Esophagus squamous epithelium (tissue), 4 donors: ENCODE data around the gene C10orf71.

ENCODE experiments used
- POLR2A ChIP-seq, 4 donors: fragments of 450-650 bp; IDR thresholded peaks; one replicate each; pipeline ENCODE4 v1.6.1; 2017; ENCODE audit warnings: antibody characterized with exemption in 4 of 4, mild to moderate bottlenecking in 4 of 4, moderate library complexity in 3 of 4
- TF ChIP-seq, protein P1 (sequence below), 6 experiments: fragments of 450-650 bp in 4 of 6; fragments of 200-600 bp in 2 of 6; sonication (generic) in 2 of 6; IDR thresholded peaks; one replicate each; pipeline ENCODE4 v1.5.1; 2016 to 2019; ENCODE audit warnings: antibody characterized with exemption in 6 of 6, mild to moderate bottlenecking in 4 of 6, moderate library complexity in 4 of 6

DNA sequence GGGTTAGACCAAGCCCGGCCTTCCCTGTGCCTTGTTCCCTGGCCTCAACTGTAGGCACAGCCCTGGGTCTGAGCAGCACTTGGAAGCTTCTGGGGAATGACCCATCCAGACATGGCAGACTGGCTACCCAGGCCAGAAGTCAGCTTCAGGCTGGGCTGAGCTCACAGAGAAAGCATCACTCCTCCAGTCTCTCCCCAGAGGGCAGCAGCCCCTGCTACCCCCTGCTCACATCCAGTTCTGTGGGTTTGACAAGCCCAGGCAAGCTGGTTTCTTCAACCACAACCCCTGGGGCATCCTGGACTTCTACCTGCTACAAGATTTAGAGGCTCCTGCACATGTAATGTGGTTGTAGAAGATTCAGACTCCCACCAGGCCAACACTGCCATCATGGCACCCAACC, 9.0 kb downstream of the C10orf71 start:
- TF ChIP-seq, protein P1, sequence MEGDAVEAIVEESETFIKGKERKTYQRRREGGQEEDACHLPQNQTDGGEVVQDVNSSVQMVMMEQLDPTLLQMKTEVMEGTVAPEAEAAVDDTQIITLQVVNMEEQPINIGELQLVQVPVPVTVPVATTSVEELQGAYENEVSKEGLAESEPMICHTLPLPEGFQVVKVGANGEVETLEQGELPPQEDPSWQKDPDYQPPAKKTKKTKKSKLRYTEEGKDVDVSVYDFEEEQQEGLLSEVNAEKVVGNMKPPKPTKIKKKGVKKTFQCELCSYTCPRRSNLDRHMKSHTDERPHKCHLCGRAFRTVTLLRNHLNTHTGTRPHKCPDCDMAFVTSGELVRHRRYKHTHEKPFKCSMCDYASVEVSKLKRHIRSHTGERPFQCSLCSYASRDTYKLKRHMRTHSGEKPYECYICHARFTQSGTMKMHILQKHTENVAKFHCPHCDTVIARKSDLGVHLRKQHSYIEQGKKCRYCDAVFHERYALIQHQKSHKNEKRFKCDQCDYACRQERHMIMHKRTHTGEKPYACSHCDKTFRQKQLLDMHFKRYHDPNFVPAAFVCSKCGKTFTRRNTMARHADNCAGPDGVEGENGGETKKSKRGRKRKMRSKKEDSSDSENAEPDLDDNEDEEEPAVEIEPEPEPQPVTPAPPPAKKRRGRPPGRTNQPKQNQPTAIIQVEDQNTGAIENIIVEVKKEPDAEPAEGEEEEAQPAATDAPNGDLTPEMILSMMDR (IDR thresholded peaks at IDR 0.05) = no peak
- TF ChIP-seq POLR2A (IDR thresholded peaks at IDR 0.05) = no peak
